ENCODE data around the gene SFXN5. TPM values are rescaled to one million over a fixed set of nuclear protein-coding genes. Genes with fewer than 3 reads are reported as not detected.
A peak's percentile ranks its signal among the peaks of the same experiment; 100 is the strongest.

Gene SFXN5
- total RNA-seq, 2 donors from 2014 or later: 9.0 to 10.5 TPM

GRCh38 chr2:72958542-72959385, 112.7 kb downstream of the SFXN5 start:
- DNase-seq (no peak), ATAC-seq (no peak)
- intact Hi-C loops (cut with DNase I): no loop called here

DNA sequence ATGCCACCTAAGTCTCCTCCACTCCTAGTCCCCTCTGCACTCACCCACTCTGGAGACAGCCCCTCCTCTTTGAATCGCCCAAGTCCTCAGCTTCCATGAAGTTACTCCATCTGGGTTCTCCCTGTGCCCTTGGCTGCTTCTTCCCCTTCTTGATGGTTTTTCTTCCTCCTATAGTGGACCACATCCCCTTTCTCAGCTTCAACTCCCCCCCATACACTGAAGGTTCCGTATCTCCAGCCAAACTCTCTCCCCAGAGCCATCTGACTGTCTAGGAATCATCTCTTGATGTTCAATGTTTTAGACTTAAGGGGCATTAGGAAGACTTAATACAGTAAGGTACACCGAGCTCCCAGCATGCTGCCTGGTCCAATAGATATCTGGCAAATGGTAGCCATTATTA, 114.6 kb downstream of the SFXN5 start:
- ATAC-seq (peak in 1 of 2 donors; percentile 37), DNase-seq (no peak)
- intact Hi-C loops (cut with DNase I): no loop called here

DNA sequence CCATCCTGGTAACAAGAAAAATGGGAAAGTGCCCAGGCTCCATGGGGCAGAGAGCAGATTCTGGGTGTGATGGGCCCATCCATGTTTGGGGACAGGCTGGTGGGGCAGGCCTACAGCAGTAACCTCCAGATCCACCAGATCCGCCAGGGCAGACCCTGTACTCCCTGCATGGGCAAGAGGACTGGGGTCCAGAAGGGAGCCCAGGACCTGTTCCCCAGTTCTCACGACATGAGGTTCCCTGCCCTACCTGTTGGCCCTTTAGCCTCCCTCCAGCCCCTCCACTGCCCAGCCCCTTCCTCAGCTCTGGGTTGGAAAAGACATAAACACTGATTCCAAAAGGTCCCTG, 115.5 kb downstream of the SFXN5 start:
- DNase-seq (no peak), ATAC-seq (no peak)
- intact Hi-C loops (cut with DNase I): no loop called here

GRCh38 chr2:72955228-72956049, 116.1 kb downstream of the SFXN5 start:
- DNase-seq (no peak), ATAC-seq (no peak)
- intact Hi-C loops (cut with DNase I): no loop called here

DNA sequence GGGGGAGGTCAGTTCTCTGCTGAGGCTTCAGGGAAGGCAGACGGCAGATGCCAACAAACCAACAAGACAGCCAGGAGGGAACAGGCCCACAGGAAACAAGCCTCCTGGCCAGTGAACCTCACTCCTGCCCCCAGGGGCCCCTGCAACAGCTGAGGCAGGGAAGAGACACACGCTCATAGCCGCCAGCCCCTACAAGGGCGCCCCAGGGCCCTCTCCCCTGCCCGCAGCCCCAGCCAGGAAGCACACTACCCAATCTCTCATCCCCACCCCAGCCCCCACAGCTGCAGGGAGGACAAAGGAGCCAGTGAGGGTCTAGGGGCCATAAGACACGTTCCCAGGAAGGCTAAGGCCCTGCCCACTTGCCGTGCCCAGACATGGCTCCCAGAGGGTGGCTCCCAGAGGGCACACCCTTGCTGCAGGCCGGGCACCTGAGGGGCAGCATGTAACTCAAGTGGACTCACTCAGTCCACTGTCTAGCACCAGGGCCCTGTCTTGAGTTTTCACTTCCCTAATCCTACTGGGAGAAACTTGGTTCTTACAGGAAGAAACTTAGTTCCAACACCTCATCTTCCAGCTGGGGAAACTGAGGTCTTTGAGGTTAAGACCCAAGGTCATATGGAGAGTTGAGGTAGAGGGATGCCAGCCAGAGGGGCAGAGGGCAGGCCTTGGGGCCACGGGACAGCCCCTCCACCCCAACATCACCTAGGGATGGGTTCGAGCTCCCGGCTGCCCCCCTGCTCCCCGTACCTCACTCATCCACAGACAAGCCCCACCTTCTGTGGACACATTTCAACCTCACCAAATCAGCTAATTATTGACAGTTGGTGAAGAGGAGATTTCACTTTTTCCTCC, 116.9 kb downstream of the SFXN5 start:
- intact Hi-C loops (cut with DNase I): no loop called here
- ATAC-seq: no peak

GRCh38 chr2:72953976-72954375, 117.5 kb downstream of the SFXN5 start:
- DNase-seq (no peak), ATAC-seq (no peak)
- intact Hi-C loops (cut with DNase I): no loop called here

More for the DNA sequence above, 116.9 kb downstream of the SFXN5 start:
- no peak for DNase-seq

DNA sequence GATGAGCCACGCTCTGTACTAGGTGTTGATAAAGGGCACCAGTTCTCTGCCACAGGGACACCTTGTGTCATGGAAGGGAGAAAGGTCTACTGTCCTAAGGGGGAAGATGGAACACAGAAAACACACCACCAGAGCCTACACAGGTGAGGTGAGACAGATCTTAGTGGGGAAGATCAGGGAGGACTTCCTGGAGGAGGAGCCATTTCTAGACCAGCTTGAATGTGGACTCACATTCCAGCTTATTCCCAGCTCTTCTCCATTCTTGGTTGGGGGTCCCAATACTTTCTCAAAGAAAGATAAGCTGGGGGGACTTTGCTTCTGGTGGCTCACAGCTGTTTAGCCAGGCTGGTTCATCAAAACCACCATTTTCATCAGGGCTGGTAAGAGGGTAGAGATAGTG, 118.0 kb downstream of the SFXN5 start:
- DNase-seq: no peak
- no peak for ATAC-seq
- intact Hi-C loops (cut with DNase I): no loop called here

- intact Hi-C loops (cut with DNase I): no loop called here
- DNase-seq (no peak), ATAC-seq (no peak)
These were observed 118.6 kb downstream of the SFXN5 start for GRCh38 chr2:72952961-72953360.

DNA sequence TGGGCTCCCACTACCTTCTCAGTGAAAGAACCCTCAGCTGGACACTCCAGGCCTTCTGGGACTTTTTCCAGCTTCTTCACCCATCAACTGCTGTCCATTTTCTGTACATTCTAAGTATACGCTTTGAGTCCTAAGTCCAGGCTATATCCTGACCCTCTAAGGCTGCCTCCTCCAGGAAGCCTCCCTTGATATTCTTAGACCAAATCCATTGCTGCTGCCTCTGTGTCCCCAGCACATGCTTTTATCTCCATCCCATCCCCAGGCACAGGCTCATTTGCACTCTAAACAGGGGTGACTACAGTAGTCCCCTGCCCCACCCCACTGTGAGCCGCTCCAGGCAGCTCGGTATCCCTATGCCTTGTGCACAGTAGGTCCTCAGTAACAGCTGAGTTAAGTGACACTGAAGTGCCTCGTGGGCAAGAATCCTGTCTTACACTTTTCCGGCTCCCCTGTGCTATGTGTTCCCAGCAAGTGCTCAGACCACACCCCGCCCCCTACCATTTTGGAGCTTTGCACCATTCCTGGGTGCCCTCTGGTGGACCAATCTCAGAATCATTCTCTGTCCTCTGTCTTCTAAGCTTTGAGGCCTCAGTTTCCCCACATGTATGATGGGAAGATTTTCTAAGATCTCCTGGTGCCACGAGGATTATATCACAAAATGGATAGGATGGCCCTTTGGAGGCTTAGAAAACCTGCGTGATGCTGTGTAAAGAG, 119.2 kb downstream of the SFXN5 start:
- ATAC-seq (no peak), DNase-seq (no peak)
- intact Hi-C loops (cut with DNase I): no loop called here

DNA sequence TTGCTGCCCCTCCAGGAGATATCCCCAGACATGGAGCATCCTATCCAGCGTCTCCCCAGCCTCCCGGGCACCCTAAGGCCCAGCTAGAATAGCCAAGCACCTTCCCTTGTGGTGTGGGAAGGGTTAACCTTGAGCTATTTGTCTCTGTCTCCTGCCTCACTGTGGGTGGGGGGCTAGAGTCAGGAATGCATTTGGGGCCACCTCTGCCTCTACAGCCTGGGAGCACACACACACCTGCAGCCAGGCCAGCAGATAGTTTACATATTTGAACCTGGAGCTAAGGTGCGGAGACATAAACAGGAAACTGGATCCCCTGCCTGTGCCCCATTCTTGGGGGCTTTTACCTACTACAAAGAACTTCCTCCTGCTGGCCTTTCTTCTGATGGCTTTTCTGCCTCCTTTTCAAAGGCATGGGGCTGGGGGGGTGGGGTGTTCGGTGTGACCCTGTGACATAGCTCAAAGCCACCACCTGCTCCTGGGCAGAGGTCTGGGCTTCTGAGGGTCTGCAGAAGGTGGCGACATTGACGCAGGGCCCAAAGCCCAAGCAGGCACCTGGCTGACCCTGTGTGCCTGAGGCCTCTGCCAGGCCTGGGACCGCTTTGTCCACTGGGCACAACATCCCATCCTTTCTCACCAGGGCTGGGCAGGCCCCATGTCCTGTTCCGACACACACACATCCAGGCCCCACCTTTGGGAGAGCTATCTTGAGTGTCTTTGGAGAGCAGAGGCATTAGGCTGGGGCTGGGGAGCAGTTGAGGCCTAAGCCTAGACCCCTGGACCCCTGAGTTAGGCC, 120.0 kb downstream of the SFXN5 start:
- intact Hi-C loops (cut with DNase I): no loop called here
- ATAC-seq (no peak), DNase-seq (no peak)

DNA sequence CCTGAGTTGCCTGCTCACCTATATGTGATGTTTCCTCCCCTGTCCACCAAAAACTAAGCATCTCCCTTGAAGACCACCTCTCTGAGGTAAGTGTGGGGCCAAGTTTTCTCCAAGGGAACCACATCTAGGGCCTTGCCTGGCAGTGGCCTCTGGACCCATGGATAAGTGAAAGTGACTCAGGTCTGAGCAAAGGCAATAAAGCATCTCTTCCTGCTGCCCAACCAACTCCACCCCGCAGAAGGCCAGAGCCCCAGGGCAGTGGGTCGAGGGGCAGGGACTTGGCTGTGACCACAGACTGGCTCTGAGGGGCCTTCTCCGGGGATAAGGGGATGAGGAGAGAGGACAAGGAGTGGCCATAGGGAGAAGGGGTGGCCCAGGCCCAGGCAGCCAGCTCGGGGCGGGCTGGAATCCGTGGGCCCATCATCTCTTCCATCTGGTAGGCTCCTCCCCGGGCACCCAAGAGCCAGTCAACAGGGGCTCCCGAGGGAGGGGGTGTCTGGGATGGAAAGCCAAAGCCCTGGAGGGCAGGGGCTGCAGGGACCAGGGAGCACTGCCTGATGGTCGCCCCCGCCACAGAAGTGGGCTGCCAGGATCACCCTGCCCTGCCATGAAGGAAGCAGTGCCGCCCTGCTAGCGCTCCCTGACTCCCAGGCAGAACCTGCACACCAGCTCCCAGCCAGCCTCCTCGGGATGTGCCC, 120.8 kb downstream of the SFXN5 start:
- DNase-seq: no peak
- intact Hi-C loops (cut with DNase I): no loop called here
- no peak for ATAC-seq

- intact Hi-C loops (cut with DNase I): no loop called here
- no peak for ATAC-seq
- no peak for DNase-seq
These were observed 121.9 kb downstream of the SFXN5 start for GRCh38 chr2:72949642-72950041.

GRCh38 chr2:72949045-72949444, 122.5 kb downstream of the SFXN5 start:
- ATAC-seq (no peak), DNase-seq (no peak)
- intact Hi-C loops (cut with DNase I): no loop called here

DNA sequence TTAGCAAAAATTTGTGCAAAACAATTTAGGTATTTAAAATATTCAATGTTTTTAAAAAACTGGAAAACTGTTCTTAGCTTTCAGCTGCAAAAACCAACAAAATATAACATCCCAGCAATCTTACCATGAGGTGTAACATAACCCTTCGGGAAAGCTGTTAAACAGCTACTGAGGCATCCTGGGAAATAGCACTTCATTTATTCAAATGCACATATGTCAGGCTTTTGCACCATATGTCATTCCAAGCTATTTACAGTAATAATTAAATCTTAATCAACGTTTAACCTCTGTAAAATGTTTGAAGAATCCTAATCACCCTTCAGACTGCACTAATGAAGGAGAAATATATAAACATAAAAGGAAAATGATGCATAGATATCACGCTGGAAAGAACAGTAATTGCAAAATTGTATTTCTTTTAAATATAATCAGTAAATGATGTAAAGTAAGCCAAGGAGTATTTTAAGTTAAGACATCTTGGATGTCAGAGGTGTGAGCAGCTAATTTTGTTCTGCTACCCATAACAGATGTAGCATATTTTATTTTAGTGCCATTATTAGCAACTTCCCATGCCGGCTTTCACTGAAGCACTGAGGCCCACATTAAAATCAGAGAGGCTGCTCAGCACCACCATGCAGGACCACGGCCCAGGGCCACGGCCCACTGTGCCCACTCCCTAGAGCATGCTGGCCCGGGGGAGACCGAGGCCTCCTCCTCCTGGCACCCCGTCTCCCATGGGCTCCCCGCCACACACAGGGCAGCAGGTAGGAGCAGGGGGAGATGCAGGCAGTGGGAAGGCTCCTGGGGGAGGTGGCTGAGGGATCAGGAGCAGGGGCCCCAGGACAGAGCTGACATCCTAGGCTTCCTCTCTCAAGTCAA, 123.3 kb downstream of the SFXN5 start:
- intact Hi-C loops (cut with DNase I): no loop called here
- DNase-seq (no peak), ATAC-seq (no peak)

GRCh38 chr2:72946466-72946865, 125.0 kb downstream of the SFXN5 start:
- intact Hi-C loops (cut with DNase I): no loop called here
- DNase-seq: no peak

GRCh38 chr2:72945450-72946019, 126.0 kb downstream of the SFXN5 start:
- intact Hi-C loops (cut with DNase I): no loop called here
- no peak for DNase-seq
- no peak for ATAC-seq

More at GRCh38 chr2:72946466-72946865, 125.0 kb downstream of the SFXN5 start:
- no peak for ATAC-seq
